GM19324 (cell line): ENCODE data around the gene URB1.

ENCODE experiments used
- ATAC-seq: cut with Tn5 transposase; IDR thresholded peaks from one replicate; pipeline ENCODE4 v1.9.1; 2021; ENCODE audit warnings: mild to moderate bottlenecking, moderate library complexity; ENCODE audit not compliant: unreplicated experiment, low FRiP score

URB1 gene

DNA sequence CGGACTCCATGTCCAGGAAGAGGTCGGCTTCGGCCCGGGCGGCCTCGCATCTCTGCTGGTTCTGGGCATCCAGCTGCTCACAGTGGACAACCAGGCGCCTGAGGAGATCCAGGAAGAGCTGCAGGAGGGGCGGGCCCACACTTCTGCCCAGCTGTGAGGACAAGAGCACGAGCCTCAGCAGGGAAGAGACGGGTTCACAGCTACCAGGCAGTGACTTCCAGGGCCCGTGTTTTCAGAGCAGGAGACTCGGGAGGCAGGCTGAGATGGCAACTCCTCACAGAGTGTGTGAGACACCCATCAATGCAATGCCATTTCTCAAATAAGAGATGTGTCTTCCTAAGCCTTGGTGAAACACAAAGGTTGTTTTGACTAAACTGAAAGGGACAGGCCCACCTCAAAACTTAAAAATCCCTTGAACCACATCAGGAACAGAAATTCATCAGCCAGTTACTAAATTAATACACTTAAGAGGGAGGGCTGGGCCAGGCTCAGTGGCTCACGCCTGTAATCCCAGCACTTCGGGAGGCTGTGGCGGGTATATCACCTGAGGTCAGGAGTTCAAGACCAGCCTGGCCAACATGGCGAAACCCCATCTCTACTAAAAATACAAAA lies 43.4 kb downstream of the URB1 start:
- no peak for ATAC-seq

DNA sequence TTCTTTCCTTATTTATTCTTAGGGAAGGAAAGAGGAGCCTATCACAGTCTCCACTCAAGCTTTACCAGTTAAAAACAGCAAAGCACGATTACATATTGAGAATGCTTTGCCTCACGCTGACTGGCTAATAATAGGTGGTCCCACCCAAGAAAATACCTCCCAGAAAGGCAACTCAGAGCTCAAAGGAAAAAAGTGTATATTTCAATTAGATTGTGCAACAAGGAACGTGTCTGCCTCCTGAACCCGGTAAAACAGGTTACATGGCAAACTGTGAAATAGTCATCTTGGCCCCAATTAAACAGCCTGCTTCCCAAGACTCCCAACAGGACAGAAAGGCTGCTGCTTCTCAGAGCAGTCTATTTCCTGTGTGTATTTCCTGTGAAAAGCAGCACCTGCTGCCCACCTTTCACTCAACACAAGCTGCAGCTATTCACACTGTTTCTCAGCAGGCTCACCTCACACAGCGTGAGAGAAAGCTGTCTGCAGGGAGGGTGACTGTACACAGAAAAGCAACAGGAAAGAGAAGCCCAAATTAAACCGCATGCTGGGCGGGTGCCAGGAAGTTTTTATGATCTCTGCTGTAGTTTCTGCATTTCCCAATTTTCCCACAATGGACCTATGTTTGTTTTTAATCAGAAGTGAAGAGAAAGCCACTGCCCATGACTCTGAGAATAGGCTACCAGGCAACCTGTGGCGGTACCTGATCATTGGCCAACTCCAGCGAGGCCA lies 44.0 kb downstream of the URB1 start:
- no peak for ATAC-seq

DNA sequence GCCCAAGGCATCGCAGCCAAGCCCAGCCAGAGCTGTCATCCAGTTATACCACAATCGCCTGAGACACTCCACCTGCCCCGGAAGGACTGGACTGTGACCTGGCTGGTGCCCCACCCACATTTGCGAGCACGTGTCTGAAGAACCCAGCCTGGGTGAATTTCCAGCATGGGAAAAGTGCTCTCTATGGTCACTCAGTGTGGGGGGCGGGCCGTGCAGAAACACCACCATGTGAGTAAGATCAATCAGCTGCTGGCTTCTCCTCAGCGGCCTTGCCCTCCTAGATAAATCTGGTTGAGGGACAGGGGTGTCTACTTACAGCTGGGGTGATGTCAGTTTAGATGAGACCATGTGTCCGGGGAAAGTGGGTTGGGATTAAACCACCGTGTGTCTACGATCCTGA lies 44.8 kb downstream of the URB1 start:
- no peak for ATAC-seq

DNA sequence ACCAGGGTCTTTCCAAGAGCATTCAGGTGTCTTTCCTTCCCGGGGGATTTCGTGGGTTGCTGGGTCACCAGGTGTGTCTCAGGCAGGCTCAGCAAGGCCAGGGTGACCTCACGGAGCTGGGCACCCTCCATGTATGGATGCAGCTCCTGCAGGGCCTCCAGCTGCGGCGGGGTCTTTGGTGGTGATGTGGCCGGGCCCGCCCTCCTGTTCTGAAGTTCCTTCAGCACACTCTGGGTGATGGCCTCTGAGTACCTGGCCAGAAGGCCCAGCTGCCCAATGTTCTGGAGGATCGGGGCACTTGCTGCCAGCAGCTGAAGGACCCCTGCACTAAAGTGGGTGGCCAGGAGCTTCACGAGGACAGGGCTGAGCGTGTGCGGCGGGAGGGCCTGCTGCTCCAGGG lies 45.5 kb downstream of the URB1 start:
- no peak for ATAC-seq

DNA sequence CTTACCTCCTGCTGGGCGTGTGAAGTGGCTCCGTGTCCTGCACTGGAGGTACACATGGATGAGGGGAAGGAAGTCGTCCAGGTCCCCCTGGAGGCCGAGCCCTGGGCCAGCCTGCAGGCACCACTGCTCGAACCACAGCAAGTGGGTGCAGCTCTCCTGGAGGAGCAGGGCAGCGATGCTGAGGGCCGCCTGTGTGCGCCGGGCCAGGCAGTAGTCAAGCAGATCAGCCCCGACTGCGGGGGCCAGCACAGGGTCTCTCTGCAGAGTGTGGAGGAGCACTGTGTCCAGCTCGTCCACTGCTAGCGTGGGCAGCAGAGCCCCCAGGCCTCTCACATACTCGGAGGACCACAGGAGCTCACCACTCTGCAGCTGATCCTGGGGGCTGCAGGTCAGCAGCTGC lies 45.9 kb downstream of the URB1 start:
- no peak for ATAC-seq

DNA sequence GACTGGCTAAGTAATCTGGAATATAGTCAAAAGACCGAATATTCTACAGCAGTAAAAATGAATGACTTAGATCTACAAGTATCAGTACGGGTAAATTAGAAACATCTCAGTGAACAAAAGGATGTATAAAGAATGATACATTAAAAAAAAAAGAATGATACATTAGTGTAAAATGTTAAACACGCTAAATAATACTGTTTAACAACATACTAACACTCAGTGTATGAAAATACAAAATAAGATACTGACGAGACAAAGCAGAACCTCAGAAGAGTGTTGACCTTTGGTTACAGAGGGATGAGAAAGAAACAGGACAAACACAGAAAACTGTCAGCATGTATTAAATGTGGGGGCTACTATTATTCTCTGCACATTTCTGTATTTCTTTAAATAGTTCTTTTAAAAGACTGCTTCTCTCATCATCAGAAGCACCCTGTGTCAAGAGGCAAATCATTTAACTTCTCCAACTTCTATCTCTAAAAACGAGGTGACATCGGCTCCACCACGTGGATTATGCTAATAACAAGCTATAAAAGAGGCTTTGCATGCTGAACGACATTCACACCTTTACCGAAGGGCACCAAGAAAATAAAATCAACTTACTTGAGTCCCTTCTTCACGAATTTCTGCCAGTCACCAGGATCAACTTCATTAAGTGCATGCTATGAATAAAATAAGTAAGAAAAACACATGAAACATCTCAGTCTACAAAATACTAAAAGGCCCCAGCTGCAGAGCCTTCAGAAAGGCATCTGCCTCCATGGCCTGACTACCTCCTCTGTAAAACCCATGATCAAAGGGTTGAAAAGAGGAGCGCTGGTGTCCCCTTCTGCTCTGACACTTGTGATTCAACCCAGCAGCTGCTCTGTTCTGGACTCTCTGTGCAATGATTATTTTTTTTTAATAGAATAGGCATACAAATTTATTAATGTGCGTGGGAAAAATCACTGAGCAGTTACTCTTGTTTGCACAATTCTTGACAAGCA lies 51.7 kb downstream of the URB1 start:
- no peak for ATAC-seq

DNA sequence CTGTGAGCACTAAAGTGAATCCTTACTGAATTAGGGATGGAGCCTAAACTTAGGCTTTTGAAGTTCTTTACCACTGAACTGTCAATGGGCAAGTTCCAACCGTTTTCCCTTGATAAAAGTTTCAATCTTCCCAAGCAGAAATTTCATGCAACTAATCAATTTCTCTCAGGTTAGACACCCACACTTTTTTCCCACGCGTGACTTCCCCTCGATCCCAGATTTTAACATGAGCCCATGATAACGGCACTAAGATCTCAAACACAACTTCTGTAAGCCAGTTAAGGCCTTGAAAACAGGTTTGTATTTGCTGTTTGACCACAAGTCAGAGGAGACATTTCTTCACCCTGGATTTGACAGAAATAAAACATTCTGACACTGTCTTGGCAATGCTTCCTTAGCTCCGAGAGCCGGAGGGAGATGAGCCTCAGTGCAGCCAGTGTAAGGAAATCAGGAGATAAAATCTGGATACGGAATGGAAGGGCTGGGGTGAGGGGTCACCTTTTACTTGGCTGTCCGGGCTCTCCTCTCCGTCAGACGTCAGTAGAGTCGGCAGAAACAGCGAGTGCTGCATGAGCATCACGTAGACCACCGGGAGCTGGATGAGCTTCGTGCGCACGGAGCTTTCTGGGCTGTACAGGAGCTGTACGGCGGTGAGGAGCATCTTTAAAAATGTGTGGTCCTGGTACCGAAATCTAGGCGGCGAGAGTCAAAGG lies 54.4 kb downstream of the URB1 start:
- ATAC-seq, result no peak

DNA sequence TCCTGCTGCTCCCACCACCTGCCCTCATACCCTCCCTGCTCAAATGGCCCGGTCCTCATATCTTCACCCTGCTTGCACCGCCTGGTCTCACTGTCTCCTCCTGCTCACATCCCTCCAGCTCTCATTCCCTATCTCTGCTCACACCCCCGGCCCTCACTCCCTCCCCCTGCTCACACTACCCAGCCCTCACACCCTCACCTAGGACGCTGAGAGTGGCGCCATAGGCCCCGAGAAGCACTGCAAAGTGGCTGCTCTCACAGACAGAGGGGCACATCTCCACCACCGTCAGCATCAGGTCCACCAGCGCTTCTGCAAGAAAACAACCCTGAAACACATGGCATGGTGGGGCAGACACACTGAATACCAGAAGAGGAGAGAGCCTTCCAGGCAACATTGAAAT lies 55.6 kb downstream of the URB1 start:
- no peak for ATAC-seq

DNA sequence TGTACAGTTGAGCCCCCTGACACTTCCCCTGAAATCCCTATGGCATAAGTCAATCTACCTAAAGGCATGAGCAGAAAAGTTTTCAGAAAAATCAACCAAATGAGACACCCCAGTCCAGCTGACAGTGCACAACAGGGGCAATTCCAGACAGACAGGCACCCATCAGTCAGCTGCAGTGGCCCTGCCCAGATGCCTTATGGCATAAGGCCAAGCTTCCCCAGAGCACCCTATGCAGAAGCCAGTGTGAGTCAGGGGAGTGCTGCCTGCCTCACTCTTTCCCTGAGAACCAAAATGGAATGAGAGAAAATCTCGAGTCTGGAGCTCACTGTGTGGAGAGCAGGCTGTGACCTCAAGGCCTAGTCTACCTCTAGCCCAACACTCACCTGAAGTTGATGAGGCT lies 56.1 kb downstream of the URB1 start:
- ATAC-seq, result no peak

DNA sequence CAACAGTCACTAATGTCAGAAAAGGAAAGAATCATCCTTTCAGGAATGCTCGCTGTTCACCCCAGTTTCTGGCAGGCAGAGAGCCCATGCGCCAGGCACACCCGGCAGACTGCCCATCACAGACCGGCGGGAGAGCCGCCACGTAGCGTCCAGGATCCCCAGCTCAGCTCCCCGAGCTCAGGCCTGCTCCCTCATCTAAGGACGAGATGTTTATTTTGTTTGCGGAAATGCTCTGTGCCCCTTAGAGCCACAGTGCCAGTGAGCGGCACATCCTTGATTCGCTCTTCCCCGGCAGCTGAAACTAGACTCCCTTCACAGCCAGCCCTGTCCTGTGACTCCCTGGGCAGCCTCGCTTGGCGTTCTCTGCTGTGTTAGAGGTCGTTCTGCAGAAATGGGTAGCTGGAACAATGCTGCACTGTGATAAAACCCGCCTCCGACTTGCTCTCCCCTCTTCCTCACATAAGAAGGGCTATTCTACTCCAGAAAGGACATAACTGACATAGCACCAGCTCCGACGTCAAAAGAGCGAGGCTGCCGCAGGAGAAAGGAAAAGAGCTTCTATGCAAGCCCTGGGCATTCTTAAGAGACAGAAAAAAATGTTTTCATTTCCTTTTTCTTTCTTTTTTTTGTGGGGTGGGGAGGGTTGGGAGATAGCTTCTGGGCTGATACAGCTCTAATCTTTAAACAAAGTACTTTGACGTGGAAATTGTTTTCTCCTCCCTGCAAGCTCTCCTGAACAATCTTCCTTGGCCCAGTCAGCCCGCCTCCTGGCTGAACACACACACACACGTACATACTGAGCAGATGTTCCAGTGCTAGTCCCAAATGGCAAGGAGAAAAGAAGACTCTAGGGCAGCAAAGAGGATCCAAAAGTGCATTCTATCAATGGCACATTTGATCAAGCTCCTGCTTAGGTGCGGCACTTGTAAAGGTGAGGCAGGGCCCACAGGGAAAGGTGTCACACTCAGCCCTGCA lies 56.9 kb downstream of the URB1 start:
- no peak for ATAC-seq

DNA sequence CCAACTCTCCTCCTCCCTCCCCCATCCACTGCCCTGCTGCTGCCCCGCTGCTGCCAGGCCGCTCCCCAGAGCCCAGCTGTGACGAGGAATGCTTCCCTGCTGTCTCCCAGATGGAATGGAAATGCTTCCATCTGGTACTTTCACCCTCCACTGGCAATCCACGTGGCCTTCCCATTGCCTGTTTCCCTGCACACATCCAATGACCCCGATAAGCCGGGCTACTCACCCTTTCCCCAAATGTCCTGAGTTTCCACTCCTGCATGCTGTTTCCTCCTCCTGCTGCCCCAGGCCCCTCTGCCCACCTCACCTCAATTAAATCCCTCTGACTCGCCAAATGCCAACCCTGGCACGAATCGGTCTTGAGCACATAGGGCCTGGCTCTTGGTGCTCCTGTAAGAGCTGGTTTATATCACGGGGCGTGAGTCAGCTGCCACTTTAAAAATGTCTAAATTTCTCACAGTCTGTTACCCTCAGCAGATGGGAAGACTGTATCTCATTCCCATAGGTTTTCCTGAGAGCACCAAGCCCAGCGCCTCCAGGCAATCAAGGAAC lies 57.8 kb downstream of the URB1 start:
- no peak for ATAC-seq

DNA sequence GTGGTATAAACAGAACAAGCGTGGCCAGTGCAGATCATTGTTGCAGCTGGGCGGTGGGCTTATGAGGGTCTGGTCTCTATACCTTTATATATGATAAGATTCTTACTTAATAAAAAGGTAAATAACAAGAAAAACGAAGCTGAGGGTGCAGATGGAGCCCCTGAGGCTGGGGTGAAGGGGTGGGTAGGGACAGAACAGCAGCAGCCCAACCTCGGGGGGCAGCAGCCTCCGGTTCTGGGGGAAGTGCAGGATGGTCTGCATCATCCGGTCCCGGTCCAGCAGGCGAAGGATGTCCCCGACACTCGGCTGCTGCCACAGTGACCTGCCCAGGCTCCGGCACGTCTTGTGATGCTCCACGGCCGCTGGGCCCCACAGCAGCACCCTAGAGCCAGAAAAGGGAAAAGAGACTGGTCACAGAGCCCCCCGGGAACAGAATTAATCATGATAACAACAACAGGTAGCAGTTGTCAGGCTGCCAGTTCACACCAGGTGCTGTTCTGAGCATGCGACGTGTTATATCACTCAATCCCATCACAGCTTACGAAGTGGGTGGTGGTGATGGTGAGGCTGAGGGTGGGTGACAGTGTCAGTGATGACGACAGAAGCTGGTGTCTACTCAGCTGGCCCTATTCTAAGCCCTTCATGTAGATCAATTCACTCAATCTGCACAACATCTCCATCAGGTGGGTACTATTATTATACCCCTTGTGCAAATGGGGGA lies 58.7 kb downstream of the URB1 start:
- ATAC-seq, result no peak

DNA sequence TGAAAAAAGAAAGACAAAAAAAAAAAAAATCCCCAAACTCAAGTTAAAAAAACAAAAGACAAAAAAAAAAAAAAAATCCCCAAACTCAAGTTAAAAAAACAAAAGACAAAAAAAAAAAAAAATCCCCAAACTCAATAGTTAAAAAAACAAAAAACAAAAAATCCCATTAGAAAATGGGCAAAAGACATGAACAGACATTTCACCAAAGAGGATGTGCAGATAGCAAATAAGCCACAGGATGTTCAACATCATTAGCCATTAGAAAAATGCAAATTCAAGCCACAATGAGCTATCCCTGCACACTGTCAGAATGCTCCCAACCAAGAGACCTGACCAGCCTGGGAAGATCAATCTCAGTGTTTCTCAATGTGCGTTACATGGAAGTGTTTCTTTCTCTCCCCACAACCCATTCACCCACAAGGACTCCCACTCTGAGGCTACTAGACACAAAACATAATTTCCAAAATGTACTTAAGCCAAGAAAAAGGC lies 60.3 kb downstream of the URB1 start:
- no peak for ATAC-seq

DNA sequence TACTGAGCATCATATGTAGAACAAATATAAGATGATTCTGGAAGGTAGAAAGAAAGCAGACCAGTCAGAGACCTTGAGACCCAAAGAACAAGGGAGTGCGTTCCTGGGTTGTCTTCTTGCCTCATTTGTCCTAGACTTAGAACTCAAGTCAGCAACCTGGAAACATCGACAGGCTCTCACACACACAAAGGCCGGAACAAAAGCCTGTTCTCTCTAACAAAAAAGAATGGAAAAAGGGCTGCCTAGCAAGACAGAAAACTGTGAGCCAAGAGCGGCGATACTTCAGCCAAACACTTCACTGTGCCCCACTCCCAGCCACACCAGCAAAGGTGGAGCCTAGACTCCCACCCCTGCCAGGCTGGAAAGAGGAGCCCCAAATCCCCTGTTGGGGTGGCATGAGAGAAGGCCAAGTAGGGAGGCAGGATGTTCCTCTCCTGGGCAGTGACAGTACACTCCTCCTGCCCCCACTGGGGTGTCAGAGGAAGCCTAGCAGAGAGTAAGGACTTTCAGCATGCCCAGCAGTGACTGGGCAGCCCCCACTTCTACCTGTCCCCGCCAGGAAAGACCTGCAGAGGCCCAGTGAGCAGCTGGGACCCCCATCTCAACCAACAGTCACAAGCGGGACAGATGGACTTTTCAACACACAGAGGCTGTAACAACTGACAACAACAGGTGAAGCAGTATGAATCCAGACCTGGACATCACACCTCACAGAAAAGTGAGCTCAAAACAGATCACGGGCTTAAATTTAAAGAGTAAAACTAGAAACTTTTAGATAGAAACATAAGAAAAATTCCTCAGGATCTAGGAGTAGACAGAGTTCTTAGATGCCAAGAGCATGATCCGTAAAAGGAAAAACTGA lies 61.1 kb downstream of the URB1 start:
- ATAC-seq, result no peak

DNA sequence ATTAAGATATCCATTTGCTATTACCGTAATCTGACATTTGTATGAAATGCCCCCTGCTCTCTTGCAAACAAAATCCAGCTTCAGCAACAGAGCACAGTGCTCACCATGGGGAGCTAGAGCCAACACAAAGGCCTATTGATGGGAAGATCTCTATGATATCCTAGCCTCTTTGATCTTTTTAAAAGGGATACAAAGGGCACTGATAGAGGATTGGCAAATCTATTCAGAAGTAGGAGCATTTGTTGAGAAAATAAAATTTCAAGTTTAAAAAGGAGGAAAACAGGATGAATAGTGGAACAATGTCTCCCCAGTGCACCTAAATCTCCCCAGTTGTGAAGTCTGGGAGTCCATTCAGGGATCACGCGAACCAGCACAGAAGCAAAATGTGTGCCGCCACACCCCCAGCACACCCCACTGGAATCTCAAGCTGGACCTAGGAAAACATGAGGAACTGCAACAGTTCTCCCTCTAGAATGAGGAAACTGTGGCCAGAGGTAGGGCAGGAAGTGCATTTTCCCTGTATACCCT lies 62.0 kb downstream of the URB1 start:
- no peak for ATAC-seq

DNA sequence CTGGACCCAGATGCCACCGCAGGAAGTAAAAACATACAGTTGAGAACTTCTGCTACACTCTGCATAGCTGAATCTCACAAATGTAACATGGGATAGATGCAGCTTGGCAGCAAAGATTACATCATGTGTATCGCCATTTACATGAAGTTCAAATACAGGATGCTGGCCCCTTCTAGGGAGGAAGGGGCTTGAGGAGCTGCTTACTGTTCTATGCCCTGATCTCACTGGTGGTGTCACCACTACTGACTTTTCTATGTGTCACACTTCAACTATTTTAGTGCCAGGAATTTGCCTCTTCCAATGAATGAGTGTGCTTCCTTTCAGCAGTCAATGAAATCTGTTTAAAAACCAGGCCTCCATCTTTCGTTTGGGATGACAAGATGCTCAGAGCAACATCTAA lies 63.0 kb downstream of the URB1 start:
- no peak for ATAC-seq

DNA sequence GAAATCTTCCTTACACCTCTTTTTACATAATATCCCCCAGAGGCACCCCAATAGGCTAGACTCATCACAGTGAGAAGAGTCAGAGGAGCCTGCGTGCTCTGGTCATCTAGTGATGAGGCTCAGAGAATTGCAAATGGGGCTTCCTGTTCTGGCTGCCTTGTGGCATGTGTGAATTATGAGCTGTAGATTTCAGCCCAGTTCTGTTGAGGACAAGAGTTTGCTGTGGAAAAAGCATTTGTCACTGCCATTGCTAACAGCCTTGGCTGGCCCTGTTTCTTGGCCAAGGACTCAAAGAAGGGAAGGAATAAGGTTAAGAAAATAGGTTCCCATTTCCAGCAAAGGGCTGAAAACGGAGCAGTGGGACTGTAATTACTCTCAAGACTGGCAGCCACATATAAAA lies 63.5 kb downstream of the URB1 start:
- no peak for ATAC-seq
